Right lobe of liver (tissue), 6 donors: Measurements from ENCODE around the gene PLEKHG2. TPM values are rescaled to one million over a fixed set of nuclear protein-coding genes. Genes with fewer than 3 reads are reported as not detected.
A peak's percentile ranks its signal among the peaks of the same experiment; 100 is the strongest.

Experiments used
- ATAC-seq, 4 donors: fragments of 200-7000 bp; cut with Tn5 transposase; one replicate each; pipeline ENCODE4 v1.9.1; 2020; ENCODE audit warnings: mild to moderate bottlenecking in 4 of 4, moderate library complexity in 4 of 4
- DNase-seq, 3 donors: peaks; one replicate each; pipeline ENCODE4 v3.0.0-alpha.2; 2020
- H3K27ac ChIP-seq, 3 donors: fragments of 200-600 bp; one replicate each; pipeline ENCODE4 v1.8.0; 2022
- H3K27me3 ChIP-seq, 2 donors: fragments of 200-600 bp; one replicate each; pipeline ENCODE4 v1.8.0; 2022
- H3K36me3 ChIP-seq, 4 donors: fragments of 200-600 bp; sonication (generic) in 1 of 4; one replicate each; pipeline versions ENCODE4 v1.5.1 to v1.8.0; 2017 to 2022; ENCODE audit warnings: control low read depth in 1 of 4
- H3K4me1 ChIP-seq, 4 donors: fragments of 200-600 bp; sonication (generic) in 1 of 4; one replicate each; pipeline versions ENCODE4 v1.5.1 to v1.8.0; 2017 to 2022; ENCODE audit warnings: control low read depth in 1 of 4
- H3K4me3 ChIP-seq, 3 donors: fragments of 200-600 bp; one replicate each; pipeline ENCODE4 v1.8.0; 2022
- H3K9me3 ChIP-seq, 4 donors: fragments of 200-600 bp; sonication (generic) in 1 of 4; one replicate each; pipeline versions ENCODE4 v1.5.1 to v1.8.0; 2017 to 2022; ENCODE audit warnings: control low read depth in 1 of 4
- POLR2A ChIP-seq: fragments of 450-650 bp; IDR thresholded peaks from one replicate; pipeline ENCODE4 v1.6.1; 2017; ENCODE audit warnings: antibody characterized with exemption, mild to moderate bottlenecking
- WGBS: methylation state at CpG from one replicate; pipeline ENCODE4 v1.1.6; 2018; ENCODE audit warnings: low coverage, low lambda C conversion rate; ENCODE audit not compliant: insufficient coverage; ENCODE audit errors: missing lambda C conversion rate; 5-methylcytosine and 5-hydroxymethylcytosine counted together
- intact Hi-C, 2 donors: fragments of 100-400 bp; cut with DNase I; formaldehyde crosslinking; loops; one replicate each; pipeline versions ENCODE4 v1.11.2 to v1.14.1; 2022
- total RNA-seq, 6 experiments: library from RNA; depleted of rRNA in 2 of 6; stranded (reverse); fragments of >200 nt in 2 of 6; fragmentation: NEBNext Ultra II Directional in 3 of 6; extraction: Animal tissue kit (Norgen Biotek cat#: 25700) in 3 of 6; gene quantifications; one replicate each; pipeline versions ENCODE4 v1.1.0 to v1.2.4, GENCODE V29; 2016 to 2023
- TF ChIP-seq, protein P1 (sequence below), 4 donors: fragments of 200-600 bp in 3 of 4; fragments of 450-650 bp in 1 of 4; IDR thresholded peaks; one replicate each; pipeline versions ENCODE4 v1.5.1 to v1.8.0; 2016 to 2022; ENCODE audit warnings: antibody characterized with exemption in 4 of 4, mild to moderate bottlenecking in 2 of 4
- donor health status: DM: no; HTN: yes; CAD: no.
- donor health status: DM: no; HTN: no; CAD: no.
- donor health status: DM: no; HTN: no; CAD: no.
- donor health status: DM: no; HTN: yes; CAD: no.
- donor health status: DM: no; HTN: yes; CAD: no.

PLEKHG2 gene
- total RNA-seq, 6 experiments from 2014 or later, result 1.6 to 15.0 (median 6.3) TPM

DNA sequence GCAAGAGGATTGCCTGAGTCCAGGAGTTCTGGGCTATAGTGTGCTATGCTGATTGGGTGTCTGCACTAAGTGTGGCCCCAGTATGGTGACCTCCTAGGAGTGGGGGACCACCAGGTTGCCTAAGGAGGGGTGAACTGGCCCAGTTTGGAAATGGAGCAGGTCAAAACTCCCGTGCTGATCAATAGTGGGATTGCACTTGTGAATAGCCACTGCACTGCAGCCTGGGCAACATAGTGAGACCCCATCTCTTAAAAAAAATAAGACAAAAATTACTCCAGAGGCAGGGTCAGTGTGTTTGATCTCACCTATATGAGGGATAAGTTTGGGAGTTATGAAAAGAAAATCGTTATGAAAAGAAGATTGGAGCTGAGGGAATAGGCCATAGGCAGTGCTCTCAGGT, 43.3 kb upstream of the PLEKHG2 start:
- no peak overlapping the region for H3K4me3 ChIP-seq
- 94% methylated on average over 2 of the region's 2 CpGs for WGBS
- H3K27ac ChIP-seq, result no peak overlapping the region
- peaks cover 0 to 34% (median 8%) of the 10 kb centered on the region in 4 donors for H3K36me3 ChIP-seq
- intact Hi-C loops, result no loop called here
- TF ChIP-seq POLR2A, result no peak
- TF ChIP-seq, protein P1, sequence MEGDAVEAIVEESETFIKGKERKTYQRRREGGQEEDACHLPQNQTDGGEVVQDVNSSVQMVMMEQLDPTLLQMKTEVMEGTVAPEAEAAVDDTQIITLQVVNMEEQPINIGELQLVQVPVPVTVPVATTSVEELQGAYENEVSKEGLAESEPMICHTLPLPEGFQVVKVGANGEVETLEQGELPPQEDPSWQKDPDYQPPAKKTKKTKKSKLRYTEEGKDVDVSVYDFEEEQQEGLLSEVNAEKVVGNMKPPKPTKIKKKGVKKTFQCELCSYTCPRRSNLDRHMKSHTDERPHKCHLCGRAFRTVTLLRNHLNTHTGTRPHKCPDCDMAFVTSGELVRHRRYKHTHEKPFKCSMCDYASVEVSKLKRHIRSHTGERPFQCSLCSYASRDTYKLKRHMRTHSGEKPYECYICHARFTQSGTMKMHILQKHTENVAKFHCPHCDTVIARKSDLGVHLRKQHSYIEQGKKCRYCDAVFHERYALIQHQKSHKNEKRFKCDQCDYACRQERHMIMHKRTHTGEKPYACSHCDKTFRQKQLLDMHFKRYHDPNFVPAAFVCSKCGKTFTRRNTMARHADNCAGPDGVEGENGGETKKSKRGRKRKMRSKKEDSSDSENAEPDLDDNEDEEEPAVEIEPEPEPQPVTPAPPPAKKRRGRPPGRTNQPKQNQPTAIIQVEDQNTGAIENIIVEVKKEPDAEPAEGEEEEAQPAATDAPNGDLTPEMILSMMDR (IDR thresholded peaks at IDR 0.05), result no peak
- no peaks in the 10 kb centered on the region for H3K27me3 ChIP-seq
- DNase-seq, result no peak
- peaks cover 0 to 26% (median 10%) of the 10 kb centered on the region in 4 donors for H3K4me1 ChIP-seq
- no peak for ATAC-seq
- no peaks in the 10 kb centered on the region for H3K9me3 ChIP-seq

DNA sequence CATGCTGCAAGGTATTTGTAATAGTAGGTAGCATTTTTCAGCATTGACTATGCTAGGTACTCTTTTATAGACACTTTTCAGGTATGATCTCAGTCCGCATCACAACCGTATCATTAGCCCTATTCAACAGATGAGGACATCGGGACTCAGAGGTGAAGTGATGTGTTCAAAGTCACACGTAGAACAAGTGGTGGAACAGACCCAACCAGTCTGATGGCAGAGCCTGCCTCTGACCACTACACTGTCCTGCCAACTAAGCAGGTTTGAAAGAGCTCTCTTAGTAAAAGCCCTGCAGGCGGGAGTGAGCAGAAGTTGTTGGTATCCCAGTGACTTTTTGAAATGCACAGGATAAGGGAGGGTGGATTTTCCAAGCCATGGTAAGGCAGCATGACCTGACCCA, 41.7 kb upstream of the PLEKHG2 start:
- TF ChIP-seq, protein P1 (IDR thresholded peaks at IDR 0.05), result no peak
- no peak for TF ChIP-seq POLR2A
- Histone ChIP-seq H3K9me3 (no peaks in the 10 kb centered on the region), H3K36me3 (peaks cover 0 to 34% (median 8%) of the 10 kb centered on the region in 4 donors), H3K27me3 (no peaks in the 10 kb centered on the region), H3K4me3 (no peak overlapping the region), H3K4me1 (peaks cover 0 to 42% (median 15%) of the 10 kb centered on the region in 4 donors), H3K27ac (no peak overlapping the region)
- DNase-seq (no peak), ATAC-seq (no peak)
- intact Hi-C loops, result no loop called here
- WGBS, result 97% methylated on average over 5 of the region's 5 CpGs

DNA sequence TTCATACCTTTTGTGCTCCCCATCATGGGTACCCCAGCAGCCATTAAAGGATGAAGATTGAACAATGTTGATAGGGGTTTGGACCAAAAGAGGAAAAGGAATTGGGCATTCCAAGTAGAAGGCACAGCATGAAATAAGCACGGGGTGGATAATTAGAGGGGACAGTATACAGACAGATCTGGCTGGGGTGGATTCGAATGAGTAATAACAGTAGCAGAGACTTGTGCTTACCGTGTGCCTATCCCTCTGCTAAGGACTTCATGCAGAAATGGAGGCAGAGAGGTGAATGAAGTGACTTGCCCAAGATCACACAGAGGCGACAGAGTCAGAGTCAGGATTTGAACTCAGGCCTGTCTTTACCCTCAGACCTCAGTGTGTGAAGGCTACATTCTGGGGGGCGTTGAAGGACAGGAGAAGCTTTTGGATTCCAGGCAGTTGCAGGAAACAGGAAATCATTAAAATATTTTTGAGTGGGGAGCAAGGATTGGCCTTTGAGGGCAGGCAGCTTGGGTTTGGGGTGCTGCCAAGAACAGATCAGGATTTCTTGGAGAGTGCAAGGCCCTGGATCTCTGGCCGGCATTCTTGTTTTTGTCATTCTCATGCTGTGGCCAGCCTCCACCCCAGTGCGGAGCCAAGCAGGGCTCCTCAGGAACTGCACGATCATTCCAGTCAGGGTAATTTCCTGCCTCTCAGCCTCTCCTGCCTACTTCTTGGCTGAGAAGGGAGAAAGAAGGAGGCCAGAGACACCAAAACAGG, 40.2 kb upstream of the PLEKHG2 start:
- TF ChIP-seq, protein P1 (IDR thresholded peaks at IDR 0.05), result no peak
- TF ChIP-seq POLR2A, result no peak
- H3K4me1 ChIP-seq, result peaks cover 0 to 57% (median 21%) of the 10 kb centered on the region in 4 donors
- H3K9me3 ChIP-seq, result no peaks in the 10 kb centered on the region
- peak overlapping the region; percentile 41 to 73 (median 60) for H3K27ac ChIP-seq
- WGBS, result 42% methylated on average over 8 of the region's 8 CpGs
- H3K4me3 ChIP-seq, result no peak overlapping the region
- DNase-seq, result peak in 2 of 3 donors; percentile 59 to 84
- intact Hi-C loops, result no loop called here
- peaks cover 0 to 36% (median 12%) of the 10 kb centered on the region in 4 donors for H3K36me3 ChIP-seq
- H3K27me3 ChIP-seq, result no peaks in the 10 kb centered on the region
- ATAC-seq, result peak; percentile 65 to 83 (median 78)

- ATAC-seq (peak in 3 of 4 donors; percentile 1 to 2 (median 2)), DNase-seq (no peak)
- no peak overlapping the region for H3K4me3 ChIP-seq
- H3K4me1 ChIP-seq, result peaks cover 0 to 64% (median 24%) of the 10 kb centered on the region in 4 donors
- peaks cover 0 to 42% (median 11%) of the 10 kb centered on the region in 4 donors for H3K36me3 ChIP-seq
- TF ChIP-seq, protein P1 (IDR thresholded peaks at IDR 0.05), result no peak
- TF ChIP-seq POLR2A, result no peak
- peak overlapping the region; percentile 41 to 73 (median 60) for H3K27ac ChIP-seq
- no peaks in the 10 kb centered on the region for H3K27me3 ChIP-seq
- intact Hi-C loops, result no loop called here
- H3K9me3 ChIP-seq, result no peaks in the 10 kb centered on the region
- WGBS, result no CpG with 5 or more reads among the region's 2 CpGs
Observed at GRCh38 chr19:39372941-39373340, 39.5 kb upstream of the PLEKHG2 start.
